HG03457 (cell line): ENCODE data around the gene CD82.

ENCODE experiments used
- ATAC-seq: cut with Tn5 transposase; IDR thresholded peaks from one replicate; pipeline ENCODE4 v1.9.1; 2021; ENCODE audit warnings: moderate number of reproducible peaks; ENCODE audit not compliant: unreplicated experiment

The CD82 gene

GRCh38 chr11:44598831-44599230, 33.4 kb downstream of the CD82 start:
- no peak for ATAC-seq

DNA sequence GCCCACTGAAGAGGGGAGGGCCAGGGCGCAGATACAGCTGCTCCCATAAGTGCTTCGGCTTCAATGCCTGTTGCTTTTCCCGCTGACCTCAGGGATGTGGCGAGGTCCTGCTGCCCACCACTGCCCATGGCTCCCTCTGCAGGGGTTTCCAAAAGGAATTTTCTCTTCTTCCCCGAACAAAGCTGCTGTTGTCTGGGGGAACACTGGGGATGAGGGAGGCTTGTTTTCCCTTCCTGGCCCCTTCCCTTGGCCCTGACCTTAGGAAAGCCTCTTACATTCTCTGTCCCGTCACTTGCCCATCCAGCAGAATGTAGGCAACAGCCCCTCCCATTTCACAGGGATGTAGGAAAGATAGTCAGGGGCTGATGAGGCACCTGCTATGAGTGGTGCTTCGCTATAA, 34.8 kb downstream of the CD82 start:
- ATAC-seq = no peak

- ATAC-seq = peak; percentile 16
These were observed 35.4 kb downstream of the CD82 start for GRCh38 chr11:44600839-44601383.

- ATAC-seq = peak; percentile 30
These were observed 36.3 kb downstream of the CD82 start for GRCh38 chr11:44601471-44602370.

- ATAC-seq = no peak
These were observed 37.4 kb downstream of the CD82 start for GRCh38 chr11:44602891-44603310.

- no peak for ATAC-seq
These were observed 38.7 kb downstream of the CD82 start for GRCh38 chr11:44604171-44604581.

GRCh38 chr11:44605068-44605708, 39.7 kb downstream of the CD82 start:
- ATAC-seq = no peak

GRCh38 chr11:44605965-44606364, 40.5 kb downstream of the CD82 start:
- no peak for ATAC-seq

GRCh38 chr11:44606472-44606871, 41.0 kb downstream of the CD82 start:
- no peak for ATAC-seq

DNA sequence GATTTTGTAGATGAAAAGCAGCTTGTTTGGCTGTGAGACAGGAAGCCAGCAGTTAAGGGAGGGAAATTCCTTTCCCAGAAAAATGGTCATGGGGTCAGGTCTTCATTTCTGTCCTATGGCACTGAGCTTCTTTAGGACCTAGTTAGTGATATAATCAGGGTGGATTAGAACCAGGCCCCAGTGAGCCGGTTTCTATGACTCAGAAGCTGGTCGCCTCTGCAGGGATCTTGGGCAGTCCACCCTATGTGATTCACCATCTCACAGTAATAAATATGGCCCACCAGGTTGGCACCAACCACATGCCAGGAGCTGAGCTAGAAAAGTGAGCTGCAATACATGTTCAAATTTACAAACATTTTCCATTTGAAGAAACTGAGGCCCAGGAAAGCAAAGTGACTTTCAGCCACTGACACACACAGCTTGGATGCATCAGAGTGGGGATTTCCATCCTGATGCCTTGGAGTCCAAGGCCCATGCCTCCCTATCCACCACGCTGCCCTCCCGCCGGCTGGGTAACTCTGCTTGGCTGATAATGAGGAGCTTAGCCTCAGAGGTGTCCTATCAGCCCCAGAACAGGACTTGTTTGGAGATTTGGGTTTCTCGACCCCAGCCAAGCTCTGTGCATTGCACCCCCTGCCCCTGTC, 42.0 kb downstream of the CD82 start:
- ATAC-seq = no peak

GRCh38 chr11:44607987-44608386, 42.5 kb downstream of the CD82 start:
- no peak for ATAC-seq

- ATAC-seq = peak; percentile 3
These were observed 43.2 kb downstream of the CD82 start for GRCh38 chr11:44608651-44608990.

DNA sequence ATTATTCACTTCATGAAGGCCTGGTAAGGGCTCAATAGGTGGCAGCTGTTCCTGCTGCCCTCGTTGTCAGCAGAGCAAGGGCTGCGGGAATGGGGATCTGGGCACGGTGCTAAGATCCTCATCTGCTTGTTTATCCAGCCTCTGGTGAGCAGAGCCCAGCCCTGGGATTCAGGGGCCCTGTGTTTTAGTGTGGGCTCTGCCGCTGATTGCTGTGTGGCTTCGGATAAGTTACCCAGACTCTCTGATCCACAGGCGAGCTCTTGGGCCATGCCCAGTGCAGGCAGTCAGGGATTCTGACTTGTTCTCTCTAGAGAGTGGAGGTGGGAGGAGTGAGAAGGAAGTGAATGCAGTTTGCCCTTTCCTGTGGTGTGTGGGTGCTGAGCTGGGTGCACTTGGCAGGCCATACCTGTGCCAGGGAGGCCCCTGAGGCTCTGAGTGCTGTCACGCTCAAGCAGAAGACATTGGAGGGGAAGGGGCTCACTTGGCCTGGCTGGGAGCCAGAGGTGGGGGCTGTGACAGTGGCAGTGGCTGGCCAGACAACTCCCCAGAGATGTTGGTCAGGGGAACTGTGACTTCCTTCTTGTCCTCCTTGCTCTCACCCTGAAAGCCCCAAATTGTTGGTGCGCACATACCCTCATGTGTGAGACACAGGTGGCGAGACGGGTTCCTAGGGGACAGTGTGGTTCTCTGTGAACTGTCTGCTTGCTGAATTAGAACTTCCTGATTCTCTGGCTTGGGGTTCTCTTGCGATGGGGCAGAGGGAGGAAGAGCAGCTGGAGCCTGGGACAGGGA, 43.7 kb downstream of the CD82 start:
- ATAC-seq = peak; percentile 40

- no peak for ATAC-seq
These were observed 44.3 kb downstream of the CD82 start for GRCh38 chr11:44609783-44610155.

GRCh38 chr11:44610186-44610955, 44.9 kb downstream of the CD82 start:
- ATAC-seq = no peak

DNA sequence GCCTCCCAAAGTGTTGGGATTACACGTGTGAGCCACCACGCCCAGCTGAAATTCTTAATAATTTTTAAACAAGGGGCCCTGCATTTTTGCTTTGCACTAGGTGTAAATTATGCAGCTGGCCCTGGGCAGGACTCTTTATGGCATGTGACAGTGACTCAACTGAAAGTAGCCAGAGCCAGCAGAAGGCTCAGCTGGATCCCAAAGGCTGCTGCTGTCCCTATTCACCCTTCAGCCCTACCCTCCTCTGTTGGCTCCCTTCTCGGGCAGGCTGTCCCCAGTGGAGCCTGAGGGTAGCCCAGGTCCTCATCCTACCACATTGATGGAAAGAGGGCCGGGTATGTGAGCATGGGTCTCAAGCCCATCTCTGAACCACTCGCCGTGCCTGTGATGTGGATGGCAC, 45.6 kb downstream of the CD82 start:
- no peak for ATAC-seq

DNA sequence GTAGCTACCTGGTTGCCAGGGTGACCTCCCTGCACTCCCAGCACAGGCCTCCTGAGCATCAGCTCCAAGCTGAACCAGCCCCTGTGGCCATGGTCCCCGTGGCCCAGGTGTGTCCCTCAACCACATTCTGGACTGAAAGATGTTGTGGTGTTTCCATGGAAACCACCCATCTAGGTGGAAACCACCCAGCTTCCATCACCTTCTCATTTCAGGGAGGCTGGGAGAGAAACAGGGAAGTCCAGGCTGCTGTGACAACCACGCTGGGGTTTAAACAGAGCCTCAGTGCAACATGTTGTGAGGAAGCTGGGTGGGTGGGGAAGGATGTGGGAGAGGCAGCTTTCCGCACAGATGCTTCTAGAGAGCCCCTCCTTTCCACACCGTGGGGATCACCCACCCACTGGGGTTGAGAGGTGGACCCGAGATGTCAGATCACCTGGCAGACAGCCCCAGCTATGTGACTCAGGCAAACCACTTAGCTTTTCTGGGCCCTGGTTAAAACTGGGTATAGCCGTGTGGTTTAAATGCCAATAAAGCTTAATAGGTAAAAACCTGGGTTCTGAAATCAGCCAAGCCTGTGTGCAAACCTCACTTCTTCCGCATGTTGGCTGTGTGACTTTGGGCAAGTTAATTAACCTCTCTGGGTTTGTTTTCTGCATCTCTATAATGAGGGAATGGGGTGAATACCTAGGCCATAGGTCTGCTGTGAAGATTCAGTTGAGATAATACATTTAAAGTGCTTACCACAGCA, 46.4 kb downstream of the CD82 start:
- ATAC-seq = peak; percentile 36

DNA sequence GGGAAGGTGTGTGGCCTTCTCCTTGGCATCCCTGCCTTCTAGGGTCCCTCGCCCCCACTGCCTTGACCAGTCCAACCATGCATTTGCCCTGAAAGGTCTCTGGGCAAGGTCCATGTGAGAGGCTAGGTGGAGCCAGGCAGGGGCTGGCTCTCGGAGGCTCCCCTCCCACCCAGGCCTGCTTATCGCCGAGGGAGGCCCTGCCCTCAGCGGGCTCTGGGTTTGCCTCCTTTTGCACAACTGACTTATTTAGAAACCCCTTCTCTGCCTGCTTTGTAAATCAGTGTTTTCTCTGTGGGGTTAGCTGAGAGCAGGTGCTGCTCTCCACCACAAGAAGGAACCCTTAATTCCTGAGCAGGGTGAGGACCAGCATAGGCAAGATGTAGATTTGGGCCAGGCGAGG, 47.7 kb downstream of the CD82 start:
- ATAC-seq = no peak

DNA sequence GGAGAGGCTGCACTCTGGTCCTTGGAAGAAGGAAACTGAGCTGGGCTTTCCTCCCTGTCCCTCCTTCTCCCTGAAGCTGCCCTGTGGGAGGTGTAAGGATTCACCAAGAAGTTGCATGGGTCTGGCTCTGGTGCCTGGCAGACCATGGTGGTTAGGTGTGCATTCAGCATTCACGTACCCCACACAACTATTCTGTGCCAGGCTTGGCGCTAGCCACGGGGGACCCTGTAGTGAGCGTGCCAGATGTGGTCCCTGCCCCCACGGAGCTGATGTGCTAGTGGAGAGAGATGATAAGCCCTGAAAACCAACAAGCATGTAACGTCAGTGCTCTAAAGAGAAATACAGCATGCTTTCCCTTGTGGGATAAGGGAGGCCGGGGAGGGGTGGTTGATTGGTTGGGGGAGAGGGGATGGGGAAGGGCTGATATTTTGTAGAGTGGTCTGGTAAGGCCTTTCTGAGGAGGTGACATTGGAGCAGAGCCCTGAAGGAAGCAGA, 48.9 kb downstream of the CD82 start:
- no peak for ATAC-seq
